Measurements from ENCODE around the gene LEPROT.
"Not testable (repeated sequence)": the region's sequence is repeated elsewhere in the genome, so short reads cannot be mapped to it uniquely, and the experiment has no call there.

LEPROT gene

GRCh38 chr1:65420590-65421350, at the start of gene LEPROT, which contains the start of gene LEPR:
LEPROT (plus strand) TSS chr1:65420668; CDS start chr1:65420725, 57 bp downstream.
LEPR (plus strand) TSS chr1:65420668; CDS start chr1:65565566, 144,898 bp downstream.
- DNase-seq (ENCODE audit: low read depth), result peak; percentile 74

- no peak for DNase-seq (ENCODE audit: low read depth)
Measured at GRCh38 chr1:65371544-65371943, 48.9 kb upstream of the LEPROT start.

GRCh38 chr1:65372557-65372956, 47.9 kb upstream of the LEPROT start:
- no peak for DNase-seq (ENCODE audit: low read depth)

- DNase-seq (ENCODE audit: low read depth), result no peak
Measured at GRCh38 chr1:65377496-65378246, 42.8 kb upstream of the LEPROT start.

GRCh38 chr1:65378247-65378946, 42.1 kb upstream of the LEPROT start:
- DNase-seq (ENCODE audit: low read depth), result no peak

- DNase-seq (ENCODE audit: low read depth), result not testable (repeated sequence)
Measured at GRCh38 chr1:65384426-65384825, 36.0 kb upstream of the LEPROT start.

- no peak for DNase-seq (ENCODE audit: low read depth)
Measured at GRCh38 chr1:65386439-65386838, 34.0 kb upstream of the LEPROT start.

- DNase-seq (ENCODE audit: low read depth), result no peak
Measured at GRCh38 chr1:65387821-65388220, 32.6 kb upstream of the LEPROT start.

GRCh38 chr1:65388908-65389695, 31.4 kb upstream of the LEPROT start:
- DNase-seq (ENCODE audit: low read depth), result no peak

GRCh38 chr1:65392497-65392896, 28.0 kb upstream of the LEPROT start:
- no peak for DNase-seq (ENCODE audit: low read depth)

- peak; percentile 70 for DNase-seq (ENCODE audit: low read depth)
Measured at GRCh38 chr1:65393347-65393746, 27.1 kb upstream of the LEPROT start.

- no peak for DNase-seq (ENCODE audit: low read depth)
Measured at GRCh38 chr1:65393928-65394327, 26.5 kb upstream of the LEPROT start.

- DNase-seq (ENCODE audit: low read depth), result peak; percentile 98
Measured at GRCh38 chr1:65395887-65396612, 24.4 kb upstream of the LEPROT start.

- DNase-seq (ENCODE audit: low read depth), result no peak
Measured at GRCh38 chr1:65398083-65398482, 22.4 kb upstream of the LEPROT start.

- no peak for DNase-seq (ENCODE audit: low read depth)
Measured at GRCh38 chr1:65399003-65399402, 21.5 kb upstream of the LEPROT start.

- DNase-seq (ENCODE audit: low read depth), result no peak
Measured at GRCh38 chr1:65401612-65402011, 18.9 kb upstream of the LEPROT start.

GRCh38 chr1:65404941-65405340, 15.5 kb upstream of the LEPROT start:
- no peak for DNase-seq (ENCODE audit: low read depth)

GRCh38 chr1:65407877-65408276, 12.6 kb upstream of the LEPROT start:
- DNase-seq (ENCODE audit: low read depth), result no peak

- DNase-seq (ENCODE audit: low read depth), result no peak
Measured at GRCh38 chr1:65409314-65409713, 11.2 kb upstream of the LEPROT start.

- no peak for DNase-seq (ENCODE audit: low read depth)
Measured at GRCh38 chr1:65409816-65410326, 10.6 kb upstream of the LEPROT start.

All from HS-27A (cell line).